ENCODE results near the gene PTPRC.
A peak's percentile ranks its signal among the peaks of the same experiment; 100 is the strongest.

PTPRC gene

DNA sequence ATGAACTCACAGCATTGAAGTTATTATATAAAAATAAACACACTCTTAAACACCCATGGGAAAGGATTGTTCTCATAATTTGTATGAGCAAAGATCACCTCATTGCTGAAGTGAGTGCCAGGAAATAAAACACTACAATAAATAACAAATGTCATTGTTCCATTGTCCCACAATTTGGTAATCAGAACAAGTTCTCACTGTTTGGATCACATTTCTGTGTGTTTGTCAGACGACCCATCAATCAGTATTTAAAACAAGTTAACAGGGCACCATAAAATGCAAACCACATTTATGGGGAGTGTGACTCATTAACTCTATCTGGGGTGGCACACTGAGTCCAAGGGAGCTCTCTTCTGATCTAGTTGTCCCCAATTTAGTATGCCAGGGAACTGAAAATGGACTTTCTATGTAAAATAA lies 124.5 kb downstream of the PTPRC start:
- TF ChIP-seq, protein P1, sequence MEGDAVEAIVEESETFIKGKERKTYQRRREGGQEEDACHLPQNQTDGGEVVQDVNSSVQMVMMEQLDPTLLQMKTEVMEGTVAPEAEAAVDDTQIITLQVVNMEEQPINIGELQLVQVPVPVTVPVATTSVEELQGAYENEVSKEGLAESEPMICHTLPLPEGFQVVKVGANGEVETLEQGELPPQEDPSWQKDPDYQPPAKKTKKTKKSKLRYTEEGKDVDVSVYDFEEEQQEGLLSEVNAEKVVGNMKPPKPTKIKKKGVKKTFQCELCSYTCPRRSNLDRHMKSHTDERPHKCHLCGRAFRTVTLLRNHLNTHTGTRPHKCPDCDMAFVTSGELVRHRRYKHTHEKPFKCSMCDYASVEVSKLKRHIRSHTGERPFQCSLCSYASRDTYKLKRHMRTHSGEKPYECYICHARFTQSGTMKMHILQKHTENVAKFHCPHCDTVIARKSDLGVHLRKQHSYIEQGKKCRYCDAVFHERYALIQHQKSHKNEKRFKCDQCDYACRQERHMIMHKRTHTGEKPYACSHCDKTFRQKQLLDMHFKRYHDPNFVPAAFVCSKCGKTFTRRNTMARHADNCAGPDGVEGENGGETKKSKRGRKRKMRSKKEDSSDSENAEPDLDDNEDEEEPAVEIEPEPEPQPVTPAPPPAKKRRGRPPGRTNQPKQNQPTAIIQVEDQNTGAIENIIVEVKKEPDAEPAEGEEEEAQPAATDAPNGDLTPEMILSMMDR (IDR thresholded peaks at IDR 0.05; ENCODE audit: borderline replicate concordance, control extremely low read depth, extremely low read depth, insufficient read depth, missing control alignments): no peak
- no peak for DNase-seq (ENCODE audit: low spot score)
- in situ Hi-C loops (cut with MboI; ENCODE audit: low sequenced_read_pairs, unreplicated experiment): loop anchor here (25.0 kb wide), 1 partner anchor 699 kb away; no protein-coding TSS in a partner anchor

DNA sequence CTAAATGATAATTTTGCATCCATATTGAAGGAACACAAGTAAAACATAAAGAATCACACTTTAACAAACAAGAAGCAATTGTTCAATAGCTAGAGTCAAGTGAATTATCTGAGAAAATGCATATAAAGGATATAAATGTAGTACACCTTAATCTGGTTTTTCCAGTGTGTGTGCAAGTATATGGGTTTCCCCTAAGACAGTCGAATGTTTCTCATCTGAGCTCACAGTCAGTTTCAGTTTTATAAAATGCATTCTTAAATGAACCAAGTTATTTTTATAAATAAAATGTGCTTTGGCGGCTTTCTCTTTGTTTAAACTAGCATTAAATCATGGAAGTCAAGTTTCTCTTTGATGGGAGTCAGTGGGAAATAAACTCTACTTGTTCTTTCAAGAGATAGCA lies 125.9 kb downstream of the PTPRC start:
- DNase-seq (ENCODE audit: low spot score): no peak
- in situ Hi-C loops (cut with MboI; ENCODE audit: low sequenced_read_pairs, unreplicated experiment): loop anchor here (25.0 kb wide), 1 partner anchor 698 kb away; no protein-coding TSS in a partner anchor
- TF ChIP-seq, protein P1 (IDR thresholded peaks at IDR 0.05; ENCODE audit: borderline replicate concordance, control extremely low read depth, extremely low read depth, insufficient read depth, missing control alignments): no peak

DNA sequence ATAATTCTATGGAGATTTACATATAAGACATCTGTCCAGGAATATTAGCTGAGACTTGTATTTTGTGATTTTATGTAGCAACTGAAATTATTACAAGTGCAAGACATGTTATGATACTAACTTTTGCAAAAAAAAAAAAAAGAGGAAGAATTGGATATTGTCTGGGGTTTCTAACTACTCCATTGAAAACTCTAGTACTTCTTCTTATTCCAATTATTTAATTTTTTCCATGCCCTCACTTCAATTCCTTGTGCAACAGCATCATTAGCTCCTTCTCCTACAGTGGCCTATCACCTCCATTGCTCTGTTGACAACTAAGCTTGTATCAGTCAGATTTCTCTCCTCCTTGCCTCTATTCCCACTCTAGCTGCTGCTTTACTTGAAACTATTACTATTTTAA lies 126.6 kb downstream of the PTPRC start:
- DNase-seq (ENCODE audit: low spot score): no peak
- TF ChIP-seq, protein P1 (IDR thresholded peaks at IDR 0.05; ENCODE audit: borderline replicate concordance, control extremely low read depth, extremely low read depth, insufficient read depth, missing control alignments): no peak
- in situ Hi-C loops (cut with MboI; ENCODE audit: low sequenced_read_pairs, unreplicated experiment): loop anchor here (25.0 kb wide), 1 partner anchor 697 kb away; no protein-coding TSS in a partner anchor

DNA sequence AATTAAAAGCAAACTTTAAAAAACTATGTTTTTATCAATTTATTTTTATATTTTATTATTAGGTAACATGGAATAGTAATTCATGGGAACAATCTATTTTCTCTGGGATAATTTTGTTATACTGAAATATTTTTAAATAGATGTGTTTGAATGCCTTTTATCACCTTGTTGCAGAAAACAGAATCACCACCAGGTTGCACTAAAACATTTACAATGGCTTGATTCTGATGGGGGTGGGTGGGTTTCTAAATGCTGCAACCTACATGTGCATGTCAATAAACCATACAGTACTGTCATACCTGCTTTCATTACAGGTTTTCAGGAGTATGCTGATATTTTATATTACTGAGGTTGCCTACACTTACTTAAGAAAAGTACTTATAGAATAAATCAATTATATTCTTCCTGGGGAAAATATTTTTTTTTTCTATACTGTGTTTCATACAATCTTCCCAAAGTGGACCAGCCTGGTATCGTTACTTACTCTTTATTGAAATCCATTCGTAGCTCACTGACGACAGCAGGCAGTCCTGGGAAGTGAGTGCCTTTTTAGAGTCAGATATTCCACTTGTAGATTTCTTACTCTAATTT lies 132.8 kb downstream of the PTPRC start:
- in situ Hi-C loops (cut with MboI; ENCODE audit: low sequenced_read_pairs, unreplicated experiment): loop anchor here (10.0 to 25.0 kb wide), 2 partner anchors 473 to 691 kb away; no protein-coding TSS in a partner anchor
- TF ChIP-seq, protein P1 (IDR thresholded peaks at IDR 0.05; ENCODE audit: borderline replicate concordance, control extremely low read depth, extremely low read depth, insufficient read depth, missing control alignments): peak; percentile 13

DNA sequence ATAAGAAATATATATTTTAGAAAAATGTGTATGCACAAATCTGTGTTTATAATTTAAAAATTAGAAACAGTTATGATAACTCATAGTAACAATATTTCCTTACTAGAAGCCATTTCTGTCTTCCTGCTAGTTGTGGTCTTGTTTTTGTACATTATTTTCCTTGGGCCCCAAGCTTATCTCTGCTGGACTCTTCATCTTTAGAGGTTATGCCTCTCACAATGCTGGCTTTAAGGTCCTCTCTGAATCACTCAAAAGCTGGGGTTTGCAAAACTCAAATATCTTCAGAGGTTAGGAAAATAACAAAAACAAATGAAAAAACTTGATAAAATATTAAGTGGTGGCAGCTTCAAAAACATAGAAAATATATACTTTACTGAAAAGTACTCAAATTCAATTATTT lies 133.8 kb downstream of the PTPRC start:
- DNase-seq (ENCODE audit: low spot score): no peak
- TF ChIP-seq, protein P1 (IDR thresholded peaks at IDR 0.05; ENCODE audit: borderline replicate concordance, control extremely low read depth, extremely low read depth, insufficient read depth, missing control alignments): no peak
- in situ Hi-C loops (cut with MboI; ENCODE audit: low sequenced_read_pairs, unreplicated experiment): loop anchor here (10.0 to 25.0 kb wide), 2 partner anchors 472 to 690 kb away; no protein-coding TSS in a partner anchor

More for the DNA sequence above, 132.8 kb downstream of the PTPRC start:
- DNase-seq (ENCODE audit: low spot score): peak; percentile 6

DNA sequence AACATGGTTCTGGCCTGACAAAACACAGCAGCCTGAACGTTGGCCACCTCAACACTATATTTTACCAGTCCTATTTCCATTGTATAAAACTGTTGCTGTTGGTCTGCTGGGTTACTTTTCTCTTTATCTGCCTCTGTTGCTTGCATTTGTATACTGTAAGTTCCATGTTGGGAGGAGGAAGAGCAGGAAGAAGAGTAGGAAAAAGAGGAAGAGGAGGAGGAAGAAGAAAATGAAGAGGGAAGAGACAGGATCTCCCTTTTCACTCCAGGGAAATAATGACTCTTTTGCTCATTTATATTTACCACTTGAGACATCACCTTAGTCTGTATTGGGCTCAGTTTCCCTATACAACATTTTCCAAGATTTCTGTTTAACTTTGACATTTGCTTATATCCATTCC lies 134.2 kb downstream of the PTPRC start:
- DNase-seq (ENCODE audit: low spot score): no peak
- TF ChIP-seq, protein P1 (IDR thresholded peaks at IDR 0.05; ENCODE audit: borderline replicate concordance, control extremely low read depth, extremely low read depth, insufficient read depth, missing control alignments): no peak
- in situ Hi-C loops (cut with MboI; ENCODE audit: low sequenced_read_pairs, unreplicated experiment): loop anchor here (10.0 to 25.0 kb wide), 2 partner anchors 472 to 689 kb away; no protein-coding TSS in a partner anchor
